Transverse colon (tissue), 4 donors: ENCODE results near the gene CBR1. TPM values are rescaled to one million over a fixed set of nuclear protein-coding genes. Genes with fewer than 3 reads are reported as not detected.

Source experiments
- DNase-seq: peaks from one replicate; pipeline ENCODE4 v3.0.0-alpha.2; 2019
- H3K27ac ChIP-seq, 4 donors: fragments of 200-600 bp; sonication (generic); 2 replicates each; pipeline ENCODE4 v1.5.1; 2016 to 2018; ENCODE audit warnings: inconsistent platforms in 4 of 4
- H3K27me3 ChIP-seq: fragments of 200-600 bp; sonication (generic); 2 replicates; pipeline ENCODE4 v1.5.1; 2017; ENCODE audit warnings: inconsistent platforms
- H3K36me3 ChIP-seq, 4 donors: fragments of 200-600 bp; sonication (generic); 2 replicates each; pipeline ENCODE4 v1.5.1; 2017 to 2019; ENCODE audit warnings: inconsistent platforms in 4 of 4
- H3K4me1 ChIP-seq, 4 donors: fragments of 200-600 bp; sonication (generic); 2 replicates each; pipeline ENCODE4 v1.5.1; 2017 to 2020; ENCODE audit warnings: inconsistent platforms in 4 of 4
- H3K4me3 ChIP-seq, 4 donors: fragments of 200-600 bp; sonication (generic); 1 replicate in 1 of 4; 2 replicates in 3 of 4; pipeline versions ENCODE4 v1.5.1 to v1.6.1; 2017 to 2019; ENCODE audit warnings: inconsistent platforms in 4 of 4
- H3K9me3 ChIP-seq, 2 donors: fragments of 200-600 bp; sonication (generic); 2 replicates each; pipeline ENCODE4 v1.5.1; 2017 to 2019; ENCODE audit warnings: inconsistent platforms in 2 of 2
- EP300 ChIP-seq: sonication (generic); formaldehyde crosslinking; IDR thresholded peaks from one replicate; pipeline ENCODE4 v1.6.1; 2017; ENCODE audit warnings: antibody characterized with exemption, low read depth
- POLR2A ChIP-seq: fragments of 450-650 bp; IDR thresholded peaks from one replicate; pipeline ENCODE4 v1.6.1; 2016; ENCODE audit warnings: antibody characterized with exemption, mild to moderate bottlenecking, moderate library complexity
- POLR2AphosphoS5 ChIP-seq, 3 donors: sonication (generic); formaldehyde crosslinking; IDR thresholded peaks; one replicate each; pipeline ENCODE4 v1.6.1; 2016; ENCODE audit warnings: antibody characterized with exemption in 3 of 3
- WGBS, 2 donors: methylation state at CpG; one replicate each; pipeline ENCODE4 v1.1.5; 2018; ENCODE audit warnings: low coverage in 1 of 2; 5-methylcytosine and 5-hydroxymethylcytosine counted together
- in situ Hi-C, 4 donors: fragments of 200-750 bp; cut with MboI; loops; one replicate each; pipeline versions ENCODE4 v1.15.0 to v1.15.1; 2017; ENCODE audit warnings: low sequenced_read_pairs in 3 of 4, low pct_ligation_motif_present in 1 of 4, low pct_unique_long_range_greater_than_20kb in 1 of 4
- intact Hi-C: fragments of 100-400 bp; cut with DNase I; formaldehyde crosslinking; loops from one replicate; pipeline ENCODE4 v1.15.1; 2023; ENCODE audit warnings: low total_unique reads
- total RNA-seq, 4 donors: library from RNA; depleted of rRNA; stranded (reverse); fragments of >200 nt; gene quantifications; one replicate each; pipeline ENCODE4 v1.1.0, GENCODE V29; 2016
- TF ChIP-seq, protein P1 (sequence below), 5 experiments: fragments of 200-600 bp in 3 of 5; fragments of 450-650 bp in 2 of 5; sonication (generic) in 3 of 5; IDR thresholded peaks; 1 replicate in 2 of 5; 2 replicates in 3 of 5; pipeline ENCODE4 v1.5.1; 2016 to 2017; ENCODE audit warnings: antibody characterized with exemption in 5 of 5, inconsistent platforms in 3 of 5, mild to moderate bottlenecking in 2 of 5, moderate library complexity in 1 of 5

Gene CBR1
- total RNA-seq, 4 donors from 2014 or later = 277 to 625 (median 324) TPM

DNA sequence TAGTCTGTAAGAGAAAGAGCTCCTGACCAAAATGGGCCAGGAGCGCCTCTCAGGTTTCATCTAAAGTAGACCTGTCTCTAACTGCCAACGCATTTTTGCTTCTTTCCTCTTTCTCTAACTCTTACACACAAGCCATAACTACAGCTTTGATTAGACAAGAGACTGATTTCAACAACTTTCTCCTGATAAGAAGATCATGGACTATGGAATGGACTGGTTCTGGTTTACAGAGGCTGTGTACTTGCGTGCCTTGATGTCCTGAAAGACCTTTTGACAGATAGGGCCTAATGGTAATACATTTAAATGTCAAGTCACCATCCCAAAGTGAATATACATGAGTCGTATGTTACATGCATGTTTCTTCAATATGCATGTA, 5.8 kb upstream of the CBR1 start:
- whole genome bisulfite sequencing, 2 donors = 90 to 96% methylated on average over 3 to 4 of the region's 4 CpGs
- no peak for DNase-seq

DNA sequence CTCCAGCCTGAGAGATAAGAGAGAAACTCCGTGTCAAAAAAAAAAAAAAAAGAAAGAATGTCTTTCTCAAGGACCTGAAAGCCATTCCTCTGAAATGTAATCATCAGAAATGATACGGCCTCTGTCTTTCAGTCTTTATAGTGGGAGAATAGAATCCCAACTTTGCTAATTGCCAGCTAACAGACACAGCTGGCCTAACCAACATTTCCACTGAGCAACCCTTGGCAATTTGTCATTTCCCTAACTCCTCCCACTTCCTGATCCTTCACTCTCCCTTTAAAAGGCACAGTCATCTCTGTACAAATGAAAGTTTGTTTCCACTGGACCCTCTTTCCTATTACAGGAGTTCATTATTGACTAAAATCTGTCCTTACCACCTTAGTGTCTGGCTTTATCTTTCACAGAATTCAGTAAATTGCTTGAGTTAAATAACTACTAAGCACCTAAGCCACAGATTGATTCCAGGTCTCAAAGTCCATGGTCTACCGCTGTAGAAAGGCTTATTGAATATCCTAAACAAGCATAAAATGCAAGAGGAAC, 4.3 kb upstream of the CBR1 start:
- 27 to 46% methylated on average over 2 to 3 of the region's 3 CpGs for WGBS, 2 donors
- Histone ChIP-seq H3K27ac (peak overlapping the region; percentile 40 to 70 (median 55)), H3K27me3 (no peaks in the 10 kb centered on the region), H3K4me1 (peaks cover 0 to 35% (median 14%) of the 10 kb centered on the region in 4 donors), H3K9me3 (no peaks in the 10 kb centered on the region), H3K36me3 (no peaks in the 10 kb centered on the region), H3K4me3 (no peak overlapping the region)
- intact Hi-C loops = no loop called here
- DNase-seq = no peak
- TF ChIP-seq EP300 (no peak), POLR2AphosphoS5 (IDR thresholded peaks at IDR 0.05) (no peak), POLR2A (no peak)
- TF ChIP-seq, protein P1, sequence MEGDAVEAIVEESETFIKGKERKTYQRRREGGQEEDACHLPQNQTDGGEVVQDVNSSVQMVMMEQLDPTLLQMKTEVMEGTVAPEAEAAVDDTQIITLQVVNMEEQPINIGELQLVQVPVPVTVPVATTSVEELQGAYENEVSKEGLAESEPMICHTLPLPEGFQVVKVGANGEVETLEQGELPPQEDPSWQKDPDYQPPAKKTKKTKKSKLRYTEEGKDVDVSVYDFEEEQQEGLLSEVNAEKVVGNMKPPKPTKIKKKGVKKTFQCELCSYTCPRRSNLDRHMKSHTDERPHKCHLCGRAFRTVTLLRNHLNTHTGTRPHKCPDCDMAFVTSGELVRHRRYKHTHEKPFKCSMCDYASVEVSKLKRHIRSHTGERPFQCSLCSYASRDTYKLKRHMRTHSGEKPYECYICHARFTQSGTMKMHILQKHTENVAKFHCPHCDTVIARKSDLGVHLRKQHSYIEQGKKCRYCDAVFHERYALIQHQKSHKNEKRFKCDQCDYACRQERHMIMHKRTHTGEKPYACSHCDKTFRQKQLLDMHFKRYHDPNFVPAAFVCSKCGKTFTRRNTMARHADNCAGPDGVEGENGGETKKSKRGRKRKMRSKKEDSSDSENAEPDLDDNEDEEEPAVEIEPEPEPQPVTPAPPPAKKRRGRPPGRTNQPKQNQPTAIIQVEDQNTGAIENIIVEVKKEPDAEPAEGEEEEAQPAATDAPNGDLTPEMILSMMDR (IDR thresholded peaks at IDR 0.05) = no peak
- in situ Hi-C loops = no loop called here

More for the DNA sequence above, 5.8 kb upstream of the CBR1 start:
- H3K36me3 ChIP-seq = no peaks in the 10 kb centered on the region
- no peaks in the 10 kb centered on the region for H3K27me3 ChIP-seq
- intact Hi-C loops = no loop called here
- H3K4me1 ChIP-seq = peaks cover 5 to 32% (median 10%) of the 10 kb centered on the region in 4 donors
- in situ Hi-C loops = no loop called here
- H3K27ac ChIP-seq = no peak overlapping the region
- H3K4me3 ChIP-seq = no peak overlapping the region
- TF ChIP-seq, protein P1 (IDR thresholded peaks at IDR 0.05) = no peak
- no peak for TF ChIP-seq POLR2A
- TF ChIP-seq EP300 = no peak
- TF ChIP-seq POLR2AphosphoS5 (IDR thresholded peaks at IDR 0.05) = no peak
- H3K9me3 ChIP-seq = no peaks in the 10 kb centered on the region

DNA sequence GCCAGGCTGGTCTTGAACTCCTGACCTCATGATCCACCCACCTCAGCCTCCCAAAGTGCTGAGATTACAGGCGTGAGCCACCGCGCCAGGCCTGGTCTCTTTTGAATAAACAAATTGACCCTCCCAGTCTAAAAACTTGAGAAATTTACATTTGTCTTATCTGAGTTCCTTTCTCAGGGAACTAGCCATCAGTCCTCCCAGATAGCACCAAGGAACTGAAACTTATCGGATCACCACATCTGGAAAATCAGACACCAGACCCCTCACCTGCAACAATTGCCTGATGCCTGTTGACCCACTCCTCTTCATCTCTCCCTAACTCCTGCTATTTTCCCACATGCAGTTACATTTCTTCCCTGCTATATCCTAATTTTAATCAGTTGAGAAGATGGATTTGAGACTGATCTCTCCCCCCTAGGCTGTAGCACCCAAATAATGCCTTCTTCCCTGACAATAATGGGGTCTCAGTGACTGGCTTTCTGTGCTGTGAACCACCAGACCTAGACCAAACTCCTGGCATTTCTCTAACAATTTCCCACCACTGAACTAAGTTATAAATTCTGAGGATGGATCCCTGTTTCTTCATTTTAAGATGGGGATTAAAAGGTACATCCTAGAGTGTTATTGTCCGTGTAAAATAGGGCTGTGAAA, 951 bp upstream of the CBR1 start:
- H3K4me1 ChIP-seq = peaks cover 12 to 63% (median 25%) of the 10 kb centered on the region in 4 donors

DNA sequence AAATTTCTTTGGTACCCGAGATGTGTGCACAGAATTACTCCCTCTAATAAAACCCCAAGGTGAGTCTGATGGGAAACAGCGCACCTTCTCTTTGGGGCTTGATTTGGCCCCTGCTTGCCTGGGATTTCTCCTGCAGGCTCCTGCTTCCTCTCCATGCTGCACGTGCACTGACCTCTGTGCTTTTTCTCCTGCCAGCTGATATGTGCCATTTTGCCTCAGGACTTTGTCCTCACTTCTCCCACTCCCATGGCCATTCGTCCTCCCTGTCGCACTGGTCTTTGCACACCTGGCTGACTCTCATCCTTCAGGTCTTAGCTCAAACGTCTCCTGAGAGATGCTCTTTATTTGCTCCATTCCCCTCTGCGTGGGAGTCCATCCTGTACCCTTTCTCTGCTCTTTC, 1.2 kb downstream of the CBR1 start:
- intact Hi-C loops (no loop called here), in situ Hi-C loops (no loop called here)
- Histone ChIP-seq H3K27me3 (no peaks in the 10 kb centered on the region), H3K4me3 (peak overlapping the region in 1 of 4 donors; percentile 72), H3K9me3 (no peaks in the 10 kb centered on the region), H3K4me1 (peaks cover 12 to 72% (median 24%) of the 10 kb centered on the region in 4 donors), H3K36me3 (peaks cover 0 to 16% (median 0%) of the 10 kb centered on the region in 4 donors), H3K27ac (no peak overlapping the region)
- TF ChIP-seq EP300 (no peak), POLR2A (no peak), POLR2AphosphoS5 (IDR thresholded peaks at IDR 0.05) (no peak)
- TF ChIP-seq, protein P1 (IDR thresholded peaks at IDR 0.05) = no peak
- DNase-seq = no peak
- WGBS, 2 donors = 70 to 74% methylated on average over 5 to 7 of the region's 7 CpGs

More for the DNA sequence above, 951 bp upstream of the CBR1 start:
- H3K27ac ChIP-seq = peak overlapping the region; percentile 75 to 92 (median 86)
- no peaks in the 10 kb centered on the region for H3K9me3 ChIP-seq
- 97 to 100% methylated on average over 1 to 5 of the region's 5 CpGs for WGBS, 2 donors
- H3K36me3 ChIP-seq = peaks cover 0 to 16% (median 0%) of the 10 kb centered on the region in 4 donors
- no peaks in the 10 kb centered on the region for H3K27me3 ChIP-seq
- intact Hi-C loops = no loop called here
- TF ChIP-seq, protein P1 (IDR thresholded peaks at IDR 0.05) = no peak
- TF ChIP-seq POLR2A (no peak), POLR2AphosphoS5 (IDR thresholded peaks at IDR 0.05) (no peak), EP300 (no peak)
- no peak for DNase-seq
- H3K4me3 ChIP-seq = no peak overlapping the region
- in situ Hi-C loops = no loop called here
